Osteoblast (primary cell): ENCODE data around the gene RECQL. TPM values are rescaled to one million over a fixed set of nuclear protein-coding genes. Genes with fewer than 3 reads are reported as not detected.
A peak's percentile ranks its signal among the peaks of the same experiment; 100 is the strongest.

Experiments
- DNase-seq: peaks from one replicate; pipeline ENCODE4 v3.0.0; 2011; ENCODE audit warnings: low spot score, mixed read lengths; ENCODE audit not compliant: insufficient read length; ENCODE audit errors: missing footprints
- H2AFZ ChIP-seq: 2 replicates; pipeline ENCODE4 v1.6.0; 2011; ENCODE audit warnings: mild to moderate bottlenecking, low read length
- H3K27ac ChIP-seq: 2 replicates; pipeline ENCODE4 v1.5.1; 2011; ENCODE audit warnings: mild to moderate bottlenecking, low read depth, low read length, moderate library complexity
- H3K27me3 ChIP-seq: 2 replicates; pipeline ENCODE4 v1.6.0; 2012; ENCODE audit warnings: mild to moderate bottlenecking, control low read depth, inconsistent platforms, low read length, moderate library complexity; ENCODE audit not compliant: insufficient read depth
- H3K36me3 ChIP-seq: 2 replicates; pipeline ENCODE4 v1.5.1; 2011; ENCODE audit warnings: mild to moderate bottlenecking, low read length, control low read depth, moderate library complexity; ENCODE audit not compliant: insufficient read depth
- H3K4me1 ChIP-seq: 2 replicates; pipeline ENCODE4 v1.5.1; 2011; ENCODE audit warnings: mild to moderate bottlenecking, low read length, control low read depth, moderate library complexity; ENCODE audit not compliant: insufficient read depth
- H3K4me2 ChIP-seq: 2 replicates; pipeline ENCODE4 v1.6.0; 2011; ENCODE audit warnings: mild to moderate bottlenecking, low read length; ENCODE audit not compliant: insufficient read depth
- H3K4me3 ChIP-seq: fragments of 200-600 bp; sonication (generic); 3 replicates; pipeline ENCODE4 v1.5.1; 2012; ENCODE audit warnings: mild to moderate bottlenecking, low read length, inconsistent platforms; ENCODE audit not compliant: insufficient read depth
- H3K79me2 ChIP-seq: 2 replicates; pipeline ENCODE4 v1.6.0; 2012; ENCODE audit warnings: mild to moderate bottlenecking, low read length, control low read depth, inconsistent platforms; ENCODE audit not compliant: insufficient read depth
- H3K9me3 ChIP-seq: 2 replicates; pipeline ENCODE4 v1.5.1; 2011; ENCODE audit warnings: low read depth, low read length, control low read depth
- H4K20me1 ChIP-seq: 2 replicates; pipeline ENCODE4 v1.6.0; 2012; ENCODE audit warnings: mild to moderate bottlenecking, low read length, control low read depth; ENCODE audit not compliant: insufficient read depth
- CTCF ChIP-seq: IDR thresholded peaks from 2 replicates; pipeline ENCODE4 v1.5.1; 2011; ENCODE audit warnings: mild to moderate bottlenecking, low read depth, low read length, moderate library complexity; ENCODE audit errors: extremely low read depth
- total RNA-seq: library from RNA; depleted of rRNA; stranded (reverse); fragments of >200 nt; gene quantifications from 2 replicates; pipeline ENCODE4 v1.2.3, GENCODE V29; 2012

The RECQL gene
- total RNA-seq, 1 donor, result 83.6 TPM

GRCh38 chr12:21538061-21538653 lies 36.7 kb upstream of the RECQL start:
- Histone ChIP-seq H4K20me1 (no peaks in the 10 kb centered on the region), H3K9me3 (no peaks in the 10 kb centered on the region), H3K4me1 (no peaks in the 10 kb centered on the region), H3K79me2 (no peaks in the 10 kb centered on the region), H3K27me3 (peaks cover 2% of the 10 kb centered on the region), H3K4me2 (no peak overlapping the region), H3K4me3 (no peak overlapping the region), H3K27ac (no peak overlapping the region), H3K36me3 (no peaks in the 10 kb centered on the region), H2AFZ (no peak overlapping the region)
- no peak for TF ChIP-seq CTCF
- no peak for DNase-seq

- H3K4me1 ChIP-seq, result peaks cover 9% of the 10 kb centered on the region
- TF ChIP-seq CTCF, result no peak
- H4K20me1 ChIP-seq, result no peaks in the 10 kb centered on the region
- no peaks in the 10 kb centered on the region for H3K9me3 ChIP-seq
- peaks cover 17% of the 10 kb centered on the region for H3K27me3 ChIP-seq
- no peak for DNase-seq
- no peaks in the 10 kb centered on the region for H3K36me3 ChIP-seq
- H3K27ac ChIP-seq, result no peak overlapping the region
- no peak overlapping the region for H2AFZ ChIP-seq
- H3K4me2 ChIP-seq, result no peak overlapping the region
- H3K4me3 ChIP-seq, result no peak overlapping the region
- no peaks in the 10 kb centered on the region for H3K79me2 ChIP-seq
Measured at GRCh38 chr12:21529456-21529855, 28.0 kb upstream of the RECQL start.

GRCh38 chr12:21528953-21529352 lies 27.5 kb upstream of the RECQL start:
- no peak overlapping the region for H3K4me2 ChIP-seq
- no peaks in the 10 kb centered on the region for H3K79me2 ChIP-seq
- H3K4me1 ChIP-seq, result peaks cover 9% of the 10 kb centered on the region
- no peak for TF ChIP-seq CTCF
- H3K36me3 ChIP-seq, result no peaks in the 10 kb centered on the region
- DNase-seq, result no peak
- no peak overlapping the region for H2AFZ ChIP-seq
- no peak overlapping the region for H3K4me3 ChIP-seq
- no peaks in the 10 kb centered on the region for H3K9me3 ChIP-seq
- peaks cover 17% of the 10 kb centered on the region for H3K27me3 ChIP-seq
- no peak overlapping the region for H3K27ac ChIP-seq
- H4K20me1 ChIP-seq, result no peaks in the 10 kb centered on the region

- no peaks in the 10 kb centered on the region for H3K79me2 ChIP-seq
Measured at GRCh38 chr12:21527451-21528180, 26.2 kb upstream of the RECQL start.

More at GRCh38 chr12:21527451-21528180, 26.2 kb upstream of the RECQL start:
- no peak for TF ChIP-seq CTCF
- H4K20me1 ChIP-seq, result no peaks in the 10 kb centered on the region
- H3K9me3 ChIP-seq, result no peaks in the 10 kb centered on the region
- H3K4me1 ChIP-seq, result peaks cover 9% of the 10 kb centered on the region
- H3K4me2 ChIP-seq, result peak overlapping the region; percentile 88
- peak overlapping the region; percentile 87 for H2AFZ ChIP-seq
- H3K36me3 ChIP-seq, result no peaks in the 10 kb centered on the region
- peaks cover 17% of the 10 kb centered on the region for H3K27me3 ChIP-seq
- peak; percentile 75 for DNase-seq
- no peak overlapping the region for H3K27ac ChIP-seq
- H3K4me3 ChIP-seq, result peak overlapping the region; percentile 75
